ENCODE results near the gene CPAMD8. TPM values are rescaled to one million over a fixed set of nuclear protein-coding genes. Genes with fewer than 3 reads are reported as not detected.

CPAMD8 gene
- total RNA-seq, 1 experiment from 2014 or later, result 1.3 TPM

GRCh38 chr19:17060802-17061201 is 34.2 kb upstream of the CPAMD8 start:
- no peak overlapping the region for H3K4me3 Mint-ChIP-seq (ENCODE audit: unreplicated experiment)
- intact Hi-C loops (cut with micrococcal nuclease), result loop anchor here (10.0 kb wide), 1 partner anchor 404 kb away; the partner anchor contains the start of gene NXNL1
- peaks cover 14% of the 10 kb centered on the region for H3K36me3 Mint-ChIP-seq (ENCODE audit: insufficient read depth, unreplicated experiment)
- no TSS peak for BruUV-seq (replicated peaks)
- ChIA-PET POLR2A (no interaction called here), CTCF (interaction anchor here (1.6 kb wide), 1 partner anchor 223 kb away, joined by 3 read pairs; no protein-coding TSS in a partner anchor)
- no peak overlapping the region for H3K27ac Mint-ChIP-seq (ENCODE audit: low read depth, unreplicated experiment)
- H3K27me3 Mint-ChIP-seq (ENCODE audit: insufficient read depth, unreplicated experiment), result no peaks in the 10 kb centered on the region
- DNase-seq (ENCODE audit: unreplicated experiment), result no peak
- TF ChIP-seq, protein P1, sequence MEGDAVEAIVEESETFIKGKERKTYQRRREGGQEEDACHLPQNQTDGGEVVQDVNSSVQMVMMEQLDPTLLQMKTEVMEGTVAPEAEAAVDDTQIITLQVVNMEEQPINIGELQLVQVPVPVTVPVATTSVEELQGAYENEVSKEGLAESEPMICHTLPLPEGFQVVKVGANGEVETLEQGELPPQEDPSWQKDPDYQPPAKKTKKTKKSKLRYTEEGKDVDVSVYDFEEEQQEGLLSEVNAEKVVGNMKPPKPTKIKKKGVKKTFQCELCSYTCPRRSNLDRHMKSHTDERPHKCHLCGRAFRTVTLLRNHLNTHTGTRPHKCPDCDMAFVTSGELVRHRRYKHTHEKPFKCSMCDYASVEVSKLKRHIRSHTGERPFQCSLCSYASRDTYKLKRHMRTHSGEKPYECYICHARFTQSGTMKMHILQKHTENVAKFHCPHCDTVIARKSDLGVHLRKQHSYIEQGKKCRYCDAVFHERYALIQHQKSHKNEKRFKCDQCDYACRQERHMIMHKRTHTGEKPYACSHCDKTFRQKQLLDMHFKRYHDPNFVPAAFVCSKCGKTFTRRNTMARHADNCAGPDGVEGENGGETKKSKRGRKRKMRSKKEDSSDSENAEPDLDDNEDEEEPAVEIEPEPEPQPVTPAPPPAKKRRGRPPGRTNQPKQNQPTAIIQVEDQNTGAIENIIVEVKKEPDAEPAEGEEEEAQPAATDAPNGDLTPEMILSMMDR (IDR thresholded peaks at IDR 0.05; ENCODE audit: unreplicated experiment), result no peak
- peaks cover 6% of the 10 kb centered on the region for H3K4me1 Mint-ChIP-seq (ENCODE audit: insufficient read depth, unreplicated experiment)
- no peaks in the 10 kb centered on the region for H3K9me3 Mint-ChIP-seq (ENCODE audit: unreplicated experiment)

DNA sequence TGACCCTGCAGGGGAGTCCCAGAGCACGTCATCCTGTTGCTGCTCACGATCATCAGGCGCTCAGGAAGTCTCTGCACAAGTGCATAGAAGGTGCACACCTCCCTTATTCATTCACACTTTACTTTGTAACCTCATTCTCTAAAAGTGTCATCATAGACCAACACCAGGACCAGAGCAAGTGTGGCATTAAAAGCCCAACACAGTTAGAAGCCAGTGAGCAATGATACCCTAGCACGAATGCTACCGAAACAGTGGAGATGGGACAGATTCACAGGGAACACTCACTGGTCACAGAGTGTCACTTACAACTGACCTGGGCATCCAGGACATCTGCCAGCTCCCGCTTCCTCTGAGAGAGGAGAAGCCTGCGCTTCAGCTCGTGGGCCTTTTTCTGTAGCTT is 31.6 kb upstream of the CPAMD8 start:
- ChIA-PET POLR2A (no interaction called here), CTCF (no interaction called here)
- Mint-ChIP-seq H3K27me3 (ENCODE audit: insufficient read depth, unreplicated experiment) (no peaks in the 10 kb centered on the region), H3K4me1 (ENCODE audit: insufficient read depth, unreplicated experiment) (no peaks in the 10 kb centered on the region), H3K36me3 (ENCODE audit: insufficient read depth, unreplicated experiment) (peaks cover 16% of the 10 kb centered on the region), H3K9me3 (ENCODE audit: unreplicated experiment) (no peaks in the 10 kb centered on the region), H3K4me3 (ENCODE audit: unreplicated experiment) (no peak overlapping the region), H3K27ac (ENCODE audit: low read depth, unreplicated experiment) (peak overlapping the region; percentile 23)
- DNase-seq (ENCODE audit: unreplicated experiment), result no peak
- intact Hi-C loops (cut with micrococcal nuclease), result no loop called here
- TF ChIP-seq, protein P1 (IDR thresholded peaks at IDR 0.05; ENCODE audit: unreplicated experiment), result no peak
- no TSS peak for BruUV-seq (replicated peaks)

GRCh38 chr19:17055636-17056035 is 29.0 kb upstream of the CPAMD8 start:
- ChIA-PET POLR2A (no interaction called here), CTCF (interaction anchor here (0.6 to 1.6 kb wide), 3 partner anchors 11 to 276 kb away, joined by 3 to 4 read pairs (median 3); no protein-coding TSS in a partner anchor)
- no TSS peak for BruUV-seq (replicated peaks)
- TF ChIP-seq, protein P1 (IDR thresholded peaks at IDR 0.05; ENCODE audit: unreplicated experiment), result no peak
- H3K4me3 Mint-ChIP-seq (ENCODE audit: unreplicated experiment), result no peak overlapping the region
- DNase-seq (ENCODE audit: unreplicated experiment), result no peak
- H3K4me1 Mint-ChIP-seq (ENCODE audit: insufficient read depth, unreplicated experiment), result no peaks in the 10 kb centered on the region
- intact Hi-C loops (cut with micrococcal nuclease), result no loop called here
- H3K27me3 Mint-ChIP-seq (ENCODE audit: insufficient read depth, unreplicated experiment), result no peaks in the 10 kb centered on the region
- H3K27ac Mint-ChIP-seq (ENCODE audit: low read depth, unreplicated experiment), result no peak overlapping the region
- H3K36me3 Mint-ChIP-seq (ENCODE audit: insufficient read depth, unreplicated experiment), result peaks cover 29% of the 10 kb centered on the region
- H3K9me3 Mint-ChIP-seq (ENCODE audit: unreplicated experiment), result no peaks in the 10 kb centered on the region

- no peak for DNase-seq (ENCODE audit: unreplicated experiment)
- no TSS peak for BruUV-seq (replicated peaks)
- no peaks in the 10 kb centered on the region for H3K27me3 Mint-ChIP-seq (ENCODE audit: insufficient read depth, unreplicated experiment)
- H3K27ac Mint-ChIP-seq (ENCODE audit: low read depth, unreplicated experiment), result no peak overlapping the region
- H3K4me1 Mint-ChIP-seq (ENCODE audit: insufficient read depth, unreplicated experiment), result no peaks in the 10 kb centered on the region
- TF ChIP-seq, protein P1 (IDR thresholded peaks at IDR 0.05; ENCODE audit: unreplicated experiment), result no peak
- no peak overlapping the region for H3K4me3 Mint-ChIP-seq (ENCODE audit: unreplicated experiment)
- no peaks in the 10 kb centered on the region for H3K9me3 Mint-ChIP-seq (ENCODE audit: unreplicated experiment)
- POLR2A ChIA-PET, result no interaction called here
- CTCF ChIA-PET, result interaction anchor here (0.5 kb wide), 1 partner anchor 155 kb away, joined by 3 read pairs; no protein-coding TSS in a partner anchor
- intact Hi-C loops (cut with micrococcal nuclease), result no loop called here
- peaks cover 32% of the 10 kb centered on the region for H3K36me3 Mint-ChIP-seq (ENCODE audit: insufficient read depth, unreplicated experiment)
Measured at GRCh38 chr19:17054746-17055145, 28.1 kb upstream of the CPAMD8 start.
